MM.1S (cell line): ENCODE measurements around the gene TSHZ1.

Experiments used
- DNase-seq: peaks from one replicate; pipeline ENCODE4 v3.0.0-alpha.2; 2015
- H2AFZ ChIP-seq: fragments of 300-600 bp; sonication (generic); 2 replicates; pipeline ENCODE4 v1.6.0; 2016; ENCODE audit warnings: antibody characterized with exemption, low read length
- H3F3A ChIP-seq: fragments of 300-600 bp; sonication (generic); 2 replicates; pipeline ENCODE4 v1.6.1; 2016; ENCODE audit warnings: mild to moderate bottlenecking, antibody characterized with exemption, low read length, moderate library complexity, mixed read lengths; ENCODE audit not compliant: insufficient read depth
- H3K27ac ChIP-seq: fragments of 300-600 bp; sonication (generic); 2 replicates; pipeline ENCODE4 v1.5.1; 2016; ENCODE audit warnings: mild to moderate bottlenecking, low read length
- H3K27me3 ChIP-seq: fragments of 300-600 bp; sonication (generic); replicated peaks from 2 replicates; pipeline ENCODE4 v1.6.0; 2016; ENCODE audit warnings: low read length; ENCODE audit not compliant: insufficient read depth
- H3K36me3 ChIP-seq: fragments of 300-600 bp; sonication (generic); replicated peaks from 2 replicates; pipeline ENCODE4 v1.6.1; 2016; ENCODE audit warnings: mild to moderate bottlenecking, low read length, mixed read lengths; ENCODE audit not compliant: insufficient read depth
- H3K4me1 ChIP-seq: fragments of 300-600 bp; sonication (generic); 2 replicates; pipeline ENCODE4 v1.6.1; 2016; ENCODE audit warnings: low read length, mixed read lengths
- H3K4me2 ChIP-seq: fragments of 300-600 bp; sonication (generic); 2 replicates; pipeline ENCODE4 v1.6.0; 2016; ENCODE audit warnings: low read depth, low read length
- H3K4me3 ChIP-seq: fragments of 300-600 bp; sonication (generic); 2 replicates; pipeline ENCODE4 v1.5.1; 2016; ENCODE audit warnings: low read length, mixed read lengths
- H3K79me2 ChIP-seq: fragments of 300-600 bp; sonication (generic); 2 replicates; pipeline ENCODE4 v1.6.1; 2016; ENCODE audit warnings: mixed run types, low read length, mixed read lengths
- H3K9ac ChIP-seq: fragments of 300-600 bp; sonication (generic); 2 replicates; pipeline ENCODE4 v1.6.1; 2016; ENCODE audit warnings: low read length, mixed read lengths
- H3K9me2 ChIP-seq: fragments of 300-600 bp; sonication (generic); replicated peaks from 2 replicates; pipeline ENCODE4 v1.6.1; 2016; ENCODE audit warnings: mild to moderate bottlenecking, low read length, mixed read lengths; ENCODE audit not compliant: insufficient read depth
- H3K9me3 ChIP-seq: fragments of 300-600 bp; sonication (generic); replicated peaks from 2 replicates; pipeline ENCODE4 v1.6.1; 2016; ENCODE audit warnings: mild to moderate bottlenecking, low read length, mixed read lengths; ENCODE audit not compliant: insufficient read depth
- H4K20me1 ChIP-seq: fragments of 300-600 bp; sonication (generic); 2 replicates; pipeline ENCODE4 v1.6.1; 2016; ENCODE audit warnings: mild to moderate bottlenecking, low read length, moderate library complexity, mixed read lengths; ENCODE audit not compliant: insufficient read depth
- EZH2 ChIP-seq: fragments of 300-600 bp; sonication (generic); optimal IDR thresholded peaks from 2 replicates; pipeline ENCODE3; 2017; ENCODE audit warnings: low read depth, mild to moderate bottlenecking, antibody characterized with exemption, low read length, mixed read lengths
- EZH2phosphoT487 ChIP-seq: fragments of 300-600 bp; sonication (generic); IDR thresholded peaks from 2 replicates; pipeline ENCODE4 v1.6.1; 2018; ENCODE audit warnings: antibody characterized with exemption, low read length
- TF ChIP-seq, protein P1 (sequence below): fragments of 300-600 bp; sonication (generic); IDR thresholded peaks from 2 replicates; pipeline ENCODE4 v1.5.1; 2016; ENCODE audit warnings: antibody characterized with exemption, low read length, mixed read lengths

Gene TSHZ1, protein sequence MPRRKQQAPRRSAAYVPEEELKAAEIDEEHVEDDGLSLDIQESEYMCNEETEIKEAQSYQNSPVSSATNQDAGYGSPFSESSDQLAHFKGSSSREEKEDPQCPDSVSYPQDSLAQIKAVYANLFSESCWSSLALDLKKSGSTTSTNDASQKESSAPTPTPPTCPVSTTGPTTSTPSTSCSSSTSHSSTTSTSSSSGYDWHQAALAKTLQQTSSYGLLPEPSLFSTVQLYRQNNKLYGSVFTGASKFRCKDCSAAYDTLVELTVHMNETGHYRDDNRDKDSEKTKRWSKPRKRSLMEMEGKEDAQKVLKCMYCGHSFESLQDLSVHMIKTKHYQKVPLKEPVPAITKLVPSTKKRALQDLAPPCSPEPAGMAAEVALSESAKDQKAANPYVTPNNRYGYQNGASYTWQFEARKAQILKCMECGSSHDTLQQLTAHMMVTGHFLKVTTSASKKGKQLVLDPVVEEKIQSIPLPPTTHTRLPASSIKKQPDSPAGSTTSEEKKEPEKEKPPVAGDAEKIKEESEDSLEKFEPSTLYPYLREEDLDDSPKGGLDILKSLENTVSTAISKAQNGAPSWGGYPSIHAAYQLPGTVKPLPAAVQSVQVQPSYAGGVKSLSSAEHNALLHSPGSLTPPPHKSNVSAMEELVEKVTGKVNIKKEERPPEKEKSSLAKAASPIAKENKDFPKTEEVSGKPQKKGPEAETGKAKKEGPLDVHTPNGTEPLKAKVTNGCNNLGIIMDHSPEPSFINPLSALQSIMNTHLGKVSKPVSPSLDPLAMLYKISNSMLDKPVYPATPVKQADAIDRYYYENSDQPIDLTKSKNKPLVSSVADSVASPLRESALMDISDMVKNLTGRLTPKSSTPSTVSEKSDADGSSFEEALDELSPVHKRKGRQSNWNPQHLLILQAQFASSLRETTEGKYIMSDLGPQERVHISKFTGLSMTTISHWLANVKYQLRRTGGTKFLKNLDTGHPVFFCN (N-terminal part only)

GRCh38 chr18:75210274-75211001, at the start of gene TSHZ1:
Gene TSHZ1 (plus strand): TSS chr18:75210797. CDS start chr18:75211877, 1,080 bp downstream.
- DNase-seq: peak; percentile 86

GRCh38 chr18:75161256-75162028, 49.2 kb upstream of the TSHZ1 start:
- Histone ChIP-seq H4K20me1 (no peaks in the 10 kb centered on the region), H3K4me3 (no peak overlapping the region), H3K9me2 (no peaks in the 10 kb centered on the region), H3K27ac (no peak overlapping the region), H3K36me3 (no peaks in the 10 kb centered on the region), H3K9ac (no peak overlapping the region), H3K79me2 (no peaks in the 10 kb centered on the region), H3K9me3 (no peaks in the 10 kb centered on the region), H3K27me3 (no peaks in the 10 kb centered on the region), H3K4me1 (no peaks in the 10 kb centered on the region), H2AFZ (no peak overlapping the region), H3F3A (no peaks in the 10 kb centered on the region), H3K4me2 (no peak overlapping the region)
- TF ChIP-seq EZH2phosphoT487 (no peak), EZH2 (no peak)
- TF ChIP-seq, protein P1, sequence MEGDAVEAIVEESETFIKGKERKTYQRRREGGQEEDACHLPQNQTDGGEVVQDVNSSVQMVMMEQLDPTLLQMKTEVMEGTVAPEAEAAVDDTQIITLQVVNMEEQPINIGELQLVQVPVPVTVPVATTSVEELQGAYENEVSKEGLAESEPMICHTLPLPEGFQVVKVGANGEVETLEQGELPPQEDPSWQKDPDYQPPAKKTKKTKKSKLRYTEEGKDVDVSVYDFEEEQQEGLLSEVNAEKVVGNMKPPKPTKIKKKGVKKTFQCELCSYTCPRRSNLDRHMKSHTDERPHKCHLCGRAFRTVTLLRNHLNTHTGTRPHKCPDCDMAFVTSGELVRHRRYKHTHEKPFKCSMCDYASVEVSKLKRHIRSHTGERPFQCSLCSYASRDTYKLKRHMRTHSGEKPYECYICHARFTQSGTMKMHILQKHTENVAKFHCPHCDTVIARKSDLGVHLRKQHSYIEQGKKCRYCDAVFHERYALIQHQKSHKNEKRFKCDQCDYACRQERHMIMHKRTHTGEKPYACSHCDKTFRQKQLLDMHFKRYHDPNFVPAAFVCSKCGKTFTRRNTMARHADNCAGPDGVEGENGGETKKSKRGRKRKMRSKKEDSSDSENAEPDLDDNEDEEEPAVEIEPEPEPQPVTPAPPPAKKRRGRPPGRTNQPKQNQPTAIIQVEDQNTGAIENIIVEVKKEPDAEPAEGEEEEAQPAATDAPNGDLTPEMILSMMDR: no peak
- DNase-seq: no peak

More at GRCh38 chr18:75210274-75211001, at the start of gene TSHZ1:
- H3K4me1 ChIP-seq: peaks cover 8% of the 10 kb centered on the region
- H3K79me2 ChIP-seq: peaks cover 65% of the 10 kb centered on the region
- no peaks in the 10 kb centered on the region for H3K9me3 ChIP-seq
- no peaks in the 10 kb centered on the region for H3K36me3 ChIP-seq
- peak within 1 kb of the TSS; percentile 100 for H3K4me2 ChIP-seq
- peak within 1 kb of the TSS; percentile 93 for H3K9ac ChIP-seq
- peaks cover 18% of the 10 kb centered on the region for H3F3A ChIP-seq
- no peaks in the 10 kb centered on the region for H3K27me3 ChIP-seq
- H3K9me2 ChIP-seq: no peaks in the 10 kb centered on the region
- H3K27ac ChIP-seq: peak within 1 kb of the TSS; percentile 99
- no peaks in the 10 kb centered on the region for H4K20me1 ChIP-seq
- no peak for TF ChIP-seq EZH2
- no peak for TF ChIP-seq EZH2phosphoT487
- TF ChIP-seq, protein P1: no peak
- peak within 1 kb of the TSS; percentile 92 for H3K4me3 ChIP-seq
- H2AFZ ChIP-seq: peak within 1 kb of the TSS; percentile 93

DNA sequence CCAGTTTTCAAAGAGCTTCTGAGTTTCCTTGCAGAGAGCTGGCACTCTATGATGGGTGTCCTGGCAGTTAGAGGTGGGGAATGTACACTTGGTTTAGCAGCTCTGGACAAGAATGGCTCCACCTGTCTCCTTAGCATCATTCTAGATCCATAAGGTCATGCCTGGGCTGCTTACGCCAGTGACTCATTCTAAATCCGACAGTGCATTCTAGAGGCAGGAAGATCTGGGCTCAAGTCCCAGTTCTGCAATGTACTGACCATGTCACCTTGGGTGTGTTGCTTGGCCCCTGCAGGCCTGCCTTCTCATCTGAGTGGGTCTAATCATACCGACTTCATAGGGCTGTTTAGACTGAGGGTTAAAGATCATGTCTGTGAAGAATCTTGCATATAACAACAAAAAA, 48.1 kb upstream of the TSHZ1 start:
- TF ChIP-seq EZH2 (no peak), EZH2phosphoT487 (no peak)
- TF ChIP-seq, protein P1: no peak
- no peak overlapping the region for H3K9ac ChIP-seq
- H3K79me2 ChIP-seq: no peaks in the 10 kb centered on the region
- no peaks in the 10 kb centered on the region for H3K9me3 ChIP-seq
- no peaks in the 10 kb centered on the region for H3F3A ChIP-seq
- no peak overlapping the region for H3K4me2 ChIP-seq
- no peak overlapping the region for H3K4me3 ChIP-seq
- H4K20me1 ChIP-seq: no peaks in the 10 kb centered on the region
- H3K27me3 ChIP-seq: no peaks in the 10 kb centered on the region
- no peaks in the 10 kb centered on the region for H3K4me1 ChIP-seq
- H2AFZ ChIP-seq: no peak overlapping the region
- H3K27ac ChIP-seq: no peak overlapping the region
- DNase-seq: no peak
- H3K36me3 ChIP-seq: no peaks in the 10 kb centered on the region
- H3K9me2 ChIP-seq: no peaks in the 10 kb centered on the region
